ENCODE data around the gene EIF4ENIF1. TPM values are rescaled to one million over a fixed set of nuclear protein-coding genes. Genes with fewer than 3 reads are reported as not detected.

EIF4ENIF1 gene
- total and polyA plus RNA-seq, 7 donors, result 9.2 to 34.2 (median 24.8) TPM

DNA sequence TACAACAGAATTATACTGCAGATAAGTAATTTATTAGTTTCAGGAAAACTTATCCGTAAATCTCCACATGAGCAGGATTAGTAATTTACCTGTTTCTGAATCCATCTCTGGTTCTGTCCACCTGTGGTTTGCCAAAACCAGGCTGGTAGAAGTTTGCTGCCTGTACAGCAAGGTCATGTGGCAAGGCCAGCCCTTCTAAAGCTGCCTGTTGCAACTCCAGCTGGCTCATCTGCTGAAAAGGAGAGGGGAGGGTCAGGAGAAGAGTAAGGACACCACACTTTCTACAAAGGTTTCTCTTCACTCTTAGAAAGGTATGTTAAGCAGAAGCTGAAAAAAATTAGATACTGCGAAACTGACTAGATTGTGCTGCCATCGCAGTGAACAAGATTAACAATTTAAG is 42.3 kb downstream of the EIF4ENIF1 start:
- no peaks in the 10 kb centered on the region for H3K27me3 ChIP-seq (ENCODE audit: insufficient read depth in 3 of 3, low read length in 2 of 3)
- no peaks in the 10 kb centered on the region for H3K9me3 ChIP-seq
- WGBS, 3 donors, result 84 to 92% (median 88%) methylated on average over 3 of the region's 3 CpGs
- ATAC-seq (peak; percentile 48 to 76 (median 70)), DNase-seq (no peak)
- H3K27ac ChIP-seq, result no peak overlapping the region
- no peak overlapping the region for H3K4me3 ChIP-seq
- H3K36me3 ChIP-seq (ENCODE audit: insufficient read depth in 1 of 2, low read depth in 1 of 2), result peaks cover 8 to 78% of the 10 kb centered on the region in 2 donors
- TF ChIP-seq, protein P1, sequence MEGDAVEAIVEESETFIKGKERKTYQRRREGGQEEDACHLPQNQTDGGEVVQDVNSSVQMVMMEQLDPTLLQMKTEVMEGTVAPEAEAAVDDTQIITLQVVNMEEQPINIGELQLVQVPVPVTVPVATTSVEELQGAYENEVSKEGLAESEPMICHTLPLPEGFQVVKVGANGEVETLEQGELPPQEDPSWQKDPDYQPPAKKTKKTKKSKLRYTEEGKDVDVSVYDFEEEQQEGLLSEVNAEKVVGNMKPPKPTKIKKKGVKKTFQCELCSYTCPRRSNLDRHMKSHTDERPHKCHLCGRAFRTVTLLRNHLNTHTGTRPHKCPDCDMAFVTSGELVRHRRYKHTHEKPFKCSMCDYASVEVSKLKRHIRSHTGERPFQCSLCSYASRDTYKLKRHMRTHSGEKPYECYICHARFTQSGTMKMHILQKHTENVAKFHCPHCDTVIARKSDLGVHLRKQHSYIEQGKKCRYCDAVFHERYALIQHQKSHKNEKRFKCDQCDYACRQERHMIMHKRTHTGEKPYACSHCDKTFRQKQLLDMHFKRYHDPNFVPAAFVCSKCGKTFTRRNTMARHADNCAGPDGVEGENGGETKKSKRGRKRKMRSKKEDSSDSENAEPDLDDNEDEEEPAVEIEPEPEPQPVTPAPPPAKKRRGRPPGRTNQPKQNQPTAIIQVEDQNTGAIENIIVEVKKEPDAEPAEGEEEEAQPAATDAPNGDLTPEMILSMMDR (IDR thresholded peaks at IDR 0.05), result no peak
- intact Hi-C loops (cut with DNase I), result no loop called here
- peaks cover 11% of the 10 kb centered on the region for H3K4me1 ChIP-seq

DNA sequence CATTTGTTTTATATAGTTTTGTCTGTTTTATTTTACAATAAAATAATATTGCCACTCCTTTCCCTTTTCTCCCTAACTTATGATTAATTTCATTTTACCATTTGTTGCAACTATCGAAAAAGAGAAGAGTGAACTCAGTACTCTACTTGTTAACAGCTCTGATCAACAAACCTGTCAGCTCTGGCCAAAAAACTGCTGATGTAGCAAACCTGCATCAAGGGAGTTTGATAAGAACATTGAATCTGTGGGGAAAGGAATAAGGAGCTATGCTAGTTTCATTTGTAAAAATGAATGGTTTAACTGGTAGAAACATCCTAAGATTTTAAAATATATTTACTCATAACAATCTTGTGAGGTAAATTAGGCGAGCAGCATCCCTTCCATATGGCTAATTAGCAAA is 42.9 kb downstream of the EIF4ENIF1 start:
- TF ChIP-seq, protein P1 (IDR thresholded peaks at IDR 0.05), result no peak
- Histone ChIP-seq H3K4me1 (peaks cover 11% of the 10 kb centered on the region), H3K9me3 (no peaks in the 10 kb centered on the region), H3K27me3 (ENCODE audit: insufficient read depth in 3 of 3, low read length in 2 of 3) (no peaks in the 10 kb centered on the region), H3K36me3 (ENCODE audit: insufficient read depth in 1 of 2, low read depth in 1 of 2) (peaks cover 11 to 78% of the 10 kb centered on the region in 2 donors), H3K4me3 (no peak overlapping the region), H3K27ac (no peak overlapping the region)
- intact Hi-C loops (cut with DNase I), result no loop called here
- DNase-seq (no peak), ATAC-seq (no peak)
- 91 to 94% (median 92%) methylated on average over 2 of the region's 2 CpGs for WGBS, 3 donors

DNA sequence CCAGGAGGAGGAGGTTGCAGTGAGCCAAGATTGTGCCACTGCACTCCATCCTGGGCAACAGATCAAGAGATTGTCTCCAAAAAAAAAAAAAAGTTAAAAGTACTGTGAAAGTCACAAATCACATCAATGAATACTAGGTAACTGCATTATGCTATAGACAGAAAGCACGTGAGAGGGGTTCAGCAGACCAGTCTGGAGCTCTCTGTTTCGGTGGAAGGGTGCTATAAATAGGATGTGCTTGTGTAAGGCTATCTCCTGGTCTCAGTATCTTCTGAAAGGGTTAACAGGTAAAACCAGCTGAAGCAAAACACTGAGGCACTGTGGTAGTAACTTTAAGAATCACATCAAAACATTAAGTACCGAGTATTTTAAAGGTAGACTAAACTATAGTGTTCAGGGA is 43.4 kb downstream of the EIF4ENIF1 start:
- H3K27ac ChIP-seq, result no peak overlapping the region
- peaks cover 11% of the 10 kb centered on the region for H3K4me1 ChIP-seq
- TF ChIP-seq, protein P1 (IDR thresholded peaks at IDR 0.05), result no peak
- H3K36me3 ChIP-seq (ENCODE audit: insufficient read depth in 1 of 2, low read depth in 1 of 2), result peaks cover 11 to 80% of the 10 kb centered on the region in 2 donors
- DNase-seq (no peak), ATAC-seq (no peak)
- H3K9me3 ChIP-seq, result no peaks in the 10 kb centered on the region
- 49 to 61% (median 50%) methylated on average over 3 of the region's 3 CpGs for WGBS, 3 donors
- no peaks in the 10 kb centered on the region for H3K27me3 ChIP-seq (ENCODE audit: insufficient read depth in 3 of 3, low read length in 2 of 3)
- H3K4me3 ChIP-seq, result no peak overlapping the region
- intact Hi-C loops (cut with DNase I), result no loop called here

DNA sequence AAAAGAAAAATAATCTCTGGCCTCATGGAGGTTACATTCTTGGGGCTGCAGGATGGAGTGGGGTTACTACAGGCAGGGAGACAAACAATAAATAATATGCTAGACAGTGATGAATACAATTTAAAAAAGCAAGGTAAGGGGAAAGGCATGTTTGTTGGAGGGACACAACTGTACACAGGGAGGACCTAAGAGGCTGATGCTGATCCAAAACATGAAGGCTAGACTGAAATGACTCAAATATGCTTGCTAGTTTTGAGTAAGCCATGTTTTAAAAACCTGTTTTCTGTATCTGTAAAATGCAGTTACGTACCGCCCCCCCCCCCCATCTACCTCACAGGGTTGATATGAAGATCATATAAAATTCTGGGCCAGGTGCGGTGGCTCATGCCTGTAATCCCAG is 44.0 kb downstream of the EIF4ENIF1 start:
- H3K27me3 ChIP-seq (ENCODE audit: insufficient read depth in 3 of 3, low read length in 2 of 3), result no peaks in the 10 kb centered on the region
- TF ChIP-seq, protein P1 (IDR thresholded peaks at IDR 0.05), result no peak
- peaks cover 12 to 86% of the 10 kb centered on the region in 2 donors for H3K36me3 ChIP-seq (ENCODE audit: insufficient read depth in 1 of 2, low read depth in 1 of 2)
- no peak overlapping the region for H3K4me3 ChIP-seq
- no peak for DNase-seq
- no peaks in the 10 kb centered on the region for H3K9me3 ChIP-seq
- H3K27ac ChIP-seq, result no peak overlapping the region
- H3K4me1 ChIP-seq, result peaks cover 11% of the 10 kb centered on the region
- no peak for ATAC-seq
- WGBS, 3 donors, result 91 to 93% (median 92%) methylated on average over 3 of the region's 3 CpGs
- intact Hi-C loops (cut with DNase I), result no loop called here

DNA sequence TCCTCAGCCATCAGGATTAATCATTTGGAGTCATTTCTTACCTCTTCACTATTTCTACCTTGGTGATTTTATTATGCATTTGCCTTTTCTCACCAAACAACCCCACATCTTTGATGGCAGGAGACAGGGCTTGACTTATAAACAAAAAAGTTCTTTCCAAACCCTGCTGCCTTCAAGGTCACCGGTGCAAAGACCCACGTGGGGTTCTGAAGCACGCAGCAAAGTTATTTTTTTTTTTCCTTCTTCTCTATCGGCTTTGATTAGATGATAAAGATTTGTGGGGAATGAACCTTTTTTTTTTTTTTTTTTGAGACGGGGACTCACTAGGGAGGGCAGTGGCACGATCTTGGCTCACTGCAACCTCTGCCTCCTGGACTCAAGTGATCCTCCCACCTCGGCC is 46.1 kb downstream of the EIF4ENIF1 start:
- H3K9me3 ChIP-seq, result no peaks in the 10 kb centered on the region
- H3K4me1 ChIP-seq, result peaks cover 11% of the 10 kb centered on the region
- WGBS, 3 donors, result 86 to 93% (median 87%) methylated on average over 7 of the region's 7 CpGs
- no peak overlapping the region for H3K4me3 ChIP-seq
- intact Hi-C loops (cut with DNase I), result no loop called here
- no peak overlapping the region for H3K27ac ChIP-seq
- H3K27me3 ChIP-seq (ENCODE audit: insufficient read depth in 3 of 3, low read length in 2 of 3), result no peaks in the 10 kb centered on the region
- DNase-seq, result no peak
- peaks cover 12 to 92% of the 10 kb centered on the region in 2 donors for H3K36me3 ChIP-seq (ENCODE audit: insufficient read depth in 1 of 2, low read depth in 1 of 2)
- TF ChIP-seq, protein P1 (IDR thresholded peaks at IDR 0.05), result no peak
- no peak for ATAC-seq
